ENCODE data around the gene PRDX5.

PRDX5 gene

GRCh38 chr11:64284962-64285884 is 32.7 kb upstream of the PRDX5 start, which contains the start of gene GPR137:
Gene GPR137, plus strand, starts transcription at chr11:64285848. Its CDS starts 677 bp downstream, at chr11:64286525.
- no peak for TF ChIP-seq CTCF (IDR thresholded peaks at IDR 0.05; ENCODE audit: insufficient read depth, low read length, poor library complexity, severe bottlenecking)
- no peaks in the 10 kb centered on the region for H3K27me3 ChIP-seq (replicated peaks; ENCODE audit: control insufficient read depth, insufficient read depth, low read length)
- peak; percentile 90 for DNase-seq (ENCODE audit: extremely low read depth, insufficient read length)
- H3K36me3 ChIP-seq (ENCODE audit: control insufficient read depth, insufficient read depth, low read length), result peaks cover 2% of the 10 kb centered on the region; the same call in 1 of the 2 replicates
- peak within 1 kb of the TSS; percentile 64 for H3K4me3 ChIP-seq (replicated peaks; ENCODE audit: low read depth, low read length)

GRCh38 chr11:64285885-64286800 is 31.8 kb upstream of the PRDX5 start:
- H3K4me3 ChIP-seq (replicated peaks; ENCODE audit: low read depth, low read length), result peak overlapping the region; percentile 64
- TF ChIP-seq CTCF (IDR thresholded peaks at IDR 0.05; ENCODE audit: insufficient read depth, low read length, poor library complexity, severe bottlenecking), result peak; percentile 51

GRCh38 chr11:64286801-64287159 is 31.1 kb upstream of the PRDX5 start:
- H3K27me3 ChIP-seq (replicated peaks; ENCODE audit: control insufficient read depth, insufficient read depth, low read length), result no peaks in the 10 kb centered on the region; the same call in none of the 2 replicates
- no peak overlapping the region for H3K4me3 ChIP-seq (replicated peaks; ENCODE audit: low read depth, low read length)
- peaks cover 2% of the 10 kb centered on the region; the same call in 1 of the 2 replicates for H3K36me3 ChIP-seq (ENCODE audit: control insufficient read depth, insufficient read depth, low read length)
- TF ChIP-seq CTCF (IDR thresholded peaks at IDR 0.05; ENCODE audit: insufficient read depth, low read length, poor library complexity, severe bottlenecking), result no peak
- DNase-seq (ENCODE audit: extremely low read depth, insufficient read length), result no peak

More at GRCh38 chr11:64285885-64286800, 31.8 kb upstream of the PRDX5 start:
- DNase-seq (ENCODE audit: extremely low read depth, insufficient read length), result peak; percentile 34
- Histone ChIP-seq H3K36me3 (ENCODE audit: control insufficient read depth, insufficient read depth, low read length) (peaks cover 2% of the 10 kb centered on the region; the same call in 1 of the 2 replicates), H3K27me3 (replicated peaks; ENCODE audit: control insufficient read depth, insufficient read depth, low read length) (no peaks in the 10 kb centered on the region; the same call in none of the 2 replicates)

- no peak for DNase-seq (ENCODE audit: extremely low read depth, insufficient read length)
- no peak overlapping the region for H3K4me3 ChIP-seq (replicated peaks; ENCODE audit: low read depth, low read length)
- H3K36me3 ChIP-seq (ENCODE audit: control insufficient read depth, insufficient read depth, low read length), result no peaks in the 10 kb centered on the region; the same call in 1 of the 2 replicates
- no peaks in the 10 kb centered on the region; the same call in none of the 2 replicates for H3K27me3 ChIP-seq (replicated peaks; ENCODE audit: control insufficient read depth, insufficient read depth, low read length)
- no peak for TF ChIP-seq CTCF (IDR thresholded peaks at IDR 0.05; ENCODE audit: insufficient read depth, low read length, poor library complexity, severe bottlenecking)
Measured at GRCh38 chr11:64287676-64288352, 30.1 kb upstream of the PRDX5 start.

GRCh38 chr11:64288353-64288750 is 29.6 kb upstream of the PRDX5 start:
- H3K27me3 ChIP-seq (replicated peaks; ENCODE audit: control insufficient read depth, insufficient read depth, low read length), result no peaks in the 10 kb centered on the region; the same call in none of the 2 replicates
- no peak for TF ChIP-seq CTCF (IDR thresholded peaks at IDR 0.05; ENCODE audit: insufficient read depth, low read length, poor library complexity, severe bottlenecking)
- DNase-seq (ENCODE audit: extremely low read depth, insufficient read length), result no peak
- no peak overlapping the region for H3K4me3 ChIP-seq (replicated peaks; ENCODE audit: low read depth, low read length)
- no peaks in the 10 kb centered on the region; the same call in 1 of the 2 replicates for H3K36me3 ChIP-seq (ENCODE audit: control insufficient read depth, insufficient read depth, low read length)
